ENCODE measurements around the gene KRCC1. TPM values are rescaled to one million over a fixed set of nuclear protein-coding genes. Genes with fewer than 3 reads are reported as not detected.
A peak's percentile ranks its signal among the peaks of the same experiment; 100 is the strongest.

Gene KRCC1
- total RNA-seq, 1 donor from 2014 or later = 10.0 TPM

- DNase-seq (ENCODE audit: low spot score) (no peak), ATAC-seq (no peak)
Measured at GRCh38 chr2:88078643-88079172, 23.1 kb upstream of the KRCC1 start.

- DNase-seq (ENCODE audit: low spot score) (no peak), ATAC-seq (no peak)
Measured at GRCh38 chr2:88077080-88077479, 21.5 kb upstream of the KRCC1 start.

- DNase-seq (ENCODE audit: low spot score) = no peak
- peak; percentile 62 for ATAC-seq
Measured at GRCh38 chr2:88074854-88075292, 19.3 kb upstream of the KRCC1 start.

- no peak for ATAC-seq
- DNase-seq (ENCODE audit: low spot score) = no peak
Measured at GRCh38 chr2:88074150-88074549, 18.6 kb upstream of the KRCC1 start.

GRCh38 chr2:88071365-88071764 is 15.8 kb upstream of the KRCC1 start:
- ATAC-seq (no peak), DNase-seq (ENCODE audit: low spot score) (no peak)

GRCh38 chr2:88070055-88070454 is 14.5 kb upstream of the KRCC1 start:
- DNase-seq (ENCODE audit: low spot score) = no peak
- ATAC-seq = no peak

- ATAC-seq = no peak
Measured at GRCh38 chr2:88069117-88069516, 13.5 kb upstream of the KRCC1 start.

GRCh38 chr2:88068044-88068443 is 12.5 kb upstream of the KRCC1 start:
- DNase-seq (ENCODE audit: low spot score) (no peak), ATAC-seq (no peak)

More at GRCh38 chr2:88069117-88069516, 13.5 kb upstream of the KRCC1 start:
- DNase-seq (ENCODE audit: low spot score) = no peak

- DNase-seq (ENCODE audit: low spot score) = no peak
- no peak for ATAC-seq
Measured at GRCh38 chr2:88067598-88067997, 12.0 kb upstream of the KRCC1 start, which contains the start of gene SMYD1. TSS of gene SMYD1 (plus strand) at chr2:88067825. CDS start at chr2:88067865, 40 bp downstream.

GRCh38 chr2:88067189-88067588 is 11.6 kb upstream of the KRCC1 start:
- no peak for DNase-seq (ENCODE audit: low spot score)
- no peak for ATAC-seq

- DNase-seq (ENCODE audit: low spot score) (no peak), ATAC-seq (no peak)
Measured at GRCh38 chr2:88066543-88066942, 11.0 kb upstream of the KRCC1 start.

GRCh38 chr2:88061295-88061694 is 5.7 kb upstream of the KRCC1 start:
- DNase-seq (ENCODE audit: low spot score) = no peak
- ATAC-seq = no peak

GRCh38 chr2:88060907-88061275 is 5.3 kb upstream of the KRCC1 start:
- ATAC-seq = no peak

GRCh38 chr2:88059979-88060906 is 4.7 kb upstream of the KRCC1 start:
- DNase-seq (ENCODE audit: low spot score) (no peak), ATAC-seq (peak; percentile 76)

More at GRCh38 chr2:88060907-88061275, 5.3 kb upstream of the KRCC1 start:
- DNase-seq (ENCODE audit: low spot score) = no peak

- no peak for DNase-seq (ENCODE audit: low spot score)
- ATAC-seq = no peak
Measured at GRCh38 chr2:88058191-88058590, 2.6 kb upstream of the KRCC1 start.

- ATAC-seq (no peak), DNase-seq (ENCODE audit: low spot score) (no peak)
Measured at GRCh38 chr2:88057437-88057844, 1.9 kb upstream of the KRCC1 start.

GRCh38 chr2:88054782-88055370 is 707 bp downstream of the KRCC1 start:
- DNase-seq (ENCODE audit: low spot score) (no peak), ATAC-seq (peak; percentile 10)

GRCh38 chr2:88053934-88054781 is 1.4 kb downstream of the KRCC1 start:
- ATAC-seq = peak; percentile 2
- DNase-seq (ENCODE audit: low spot score) = no peak

GRCh38 chr2:88053296-88053695 is 2.3 kb downstream of the KRCC1 start:
- DNase-seq (ENCODE audit: low spot score) (no peak), ATAC-seq (no peak)

- DNase-seq (ENCODE audit: low spot score) (no peak), ATAC-seq (no peak)
Measured at GRCh38 chr2:88051792-88052191, 3.8 kb downstream of the KRCC1 start.

- ATAC-seq (no peak), DNase-seq (ENCODE audit: low spot score) (no peak)
Measured at GRCh38 chr2:88049622-88050021, 6.0 kb downstream of the KRCC1 start.
